Psoas muscle (tissue), 8 donors: ENCODE results near the gene PTPN14. TPM values are rescaled to one million over a fixed set of nuclear protein-coding genes. Genes with fewer than 3 reads are reported as not detected.

Source experiments
- ATAC-seq, 4 donors: fragments of 200-7000 bp; cut with Tn5 transposase; one replicate each; pipeline ENCODE4 v1.9.1; 2020; ENCODE audit warnings: moderate library complexity in 3 of 4, mild to moderate bottlenecking in 2 of 4
- DNase-seq, 2 donors: peaks; one replicate each; pipeline ENCODE4 v3.0.0-alpha.2; 2020
- H3K27ac ChIP-seq: fragments of 200-600 bp; one replicate; pipeline ENCODE4 v1.8.0; 2022
- H3K27me3 ChIP-seq, 3 donors: fragments of 200-600 bp in 1 of 3; one replicate each; pipeline versions ENCODE4 v1.6.1 to v1.8.0; 2013 to 2022; ENCODE audit warnings: low read length in 2 of 3, mild to moderate bottlenecking in 2 of 3, moderate library complexity in 1 of 3; ENCODE audit not compliant: insufficient read depth in 3 of 3
- H3K36me3 ChIP-seq, 2 donors: fragments of 200-600 bp in 1 of 2; one replicate each; pipeline versions ENCODE4 v1.6.1 to v1.8.0; 2013 to 2022; ENCODE audit warnings: low read depth in 1 of 2, mild to moderate bottlenecking in 1 of 2, moderate library complexity in 1 of 2; ENCODE audit not compliant: insufficient read depth in 1 of 2
- H3K4me1 ChIP-seq: fragments of 200-600 bp; one replicate; pipeline ENCODE4 v1.8.0; 2022
- H3K4me3 ChIP-seq: fragments of 200-600 bp; one replicate; pipeline ENCODE4 v1.8.0; 2022; ENCODE audit warnings: mild to moderate bottlenecking
- H3K9me3 ChIP-seq: fragments of 200-600 bp; one replicate; pipeline ENCODE4 v1.8.0; 2022
- WGBS, 3 donors: extraction: QIAGEN DNeasy Blood & Tissue Kit; methylation state at CpG; one replicate each; pipeline versions ENCODE4 v1.1.6 to v1.1.7; 2013; 5-methylcytosine and 5-hydroxymethylcytosine counted together
- intact Hi-C, 2 donors: fragments of 100-400 bp; cut with DNase I; formaldehyde crosslinking; loops; one replicate each; pipeline versions ENCODE4 v1.11.0 to v1.14.2; 2022
- polyA plus RNA-seq, 3 donors: library from polyadenylated mRNA; stranded (reverse); fragments of 200-250 nt; gene quantifications; one replicate each; pipeline ENCODE4 v1.2.3, GENCODE V29; 2013
- total RNA-seq, 4 donors: library from RNA; stranded (reverse); fragmentation: NEBNext Ultra II Directional in 2 of 4; extraction: Animal tissue kit (Norgen Biotek cat#: 25700) in 2 of 4; gene quantifications; one replicate each; pipeline versions ENCODE4 v1.2.1 to v1.2.4, GENCODE V29; 2021 to 2023
- TF ChIP-seq, protein P1 (sequence below): fragments of 200-600 bp; IDR thresholded peaks from one replicate; pipeline ENCODE4 v1.8.0; 2022; ENCODE audit warnings: antibody characterized with exemption
- donor health status: healthy with polysubstance abuse.
- donor health status: DM: no; HTN: no; CAD: no; lungs with moderate emphysema.
- donor health status: Bipolar disorder and iron deficiency.
- donor health status: healthy.
- donor health status: DM: yes; HTN: yes; CAD: no.
- donor health status: DM: no; HTN: no; CAD: no.
- donor health status: DM: no; HTN: no; CAD: no.
- donor health status: DM: yes; HTN: yes; CAD: no.

Gene PTPN14
- total and polyA plus RNA-seq, 7 donors, result 7.2 to 106 (median 50.8) TPM

DNA sequence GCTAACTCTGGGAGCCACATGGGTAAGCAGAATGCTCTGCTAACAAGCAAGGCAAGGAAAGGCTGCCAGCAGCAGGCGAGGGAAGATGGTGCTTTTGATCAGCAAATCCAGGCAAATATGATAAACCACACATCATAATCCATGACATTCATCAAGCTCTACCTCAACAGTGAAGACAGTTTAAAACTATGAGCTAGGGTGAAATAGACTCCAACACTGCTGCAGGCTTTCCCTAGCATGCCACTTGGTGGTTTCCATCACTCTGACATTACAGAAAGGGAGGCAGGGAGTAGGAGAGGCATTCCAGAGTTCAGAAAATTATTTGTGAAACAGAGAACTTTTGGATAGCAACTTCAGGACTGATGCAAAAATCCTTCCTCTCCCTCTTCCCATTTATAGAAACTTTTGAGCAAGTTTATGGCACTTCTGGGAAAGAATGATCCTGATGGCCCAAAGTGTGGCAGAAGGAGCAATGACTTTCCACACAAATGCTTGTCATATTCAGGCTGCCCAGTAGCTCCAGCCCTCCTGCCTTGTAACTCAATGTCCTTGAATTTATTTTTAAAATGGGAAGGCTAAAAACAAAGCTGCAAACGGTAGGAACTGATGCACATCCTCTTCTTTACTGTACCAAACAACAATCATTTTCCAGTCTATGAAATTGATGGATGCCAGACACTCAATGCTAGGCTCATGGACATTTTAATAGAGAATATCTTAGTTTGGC lies 199.7 kb downstream of the PTPN14 start:
- ATAC-seq (peak in 3 of 4 donors; percentile 5 to 62 (median 22)), DNase-seq (no peak)
- intact Hi-C loops, result no loop called here
- Histone ChIP-seq H3K27ac (no peak overlapping the region), H3K4me1 (peaks cover 6% of the 10 kb centered on the region), H3K27me3 (no peaks in the 10 kb centered on the region), H3K36me3 (peaks cover 2 to 49% of the 10 kb centered on the region in 2 donors), H3K4me3 (no peak overlapping the region), H3K9me3 (no peaks in the 10 kb centered on the region)
- 44 to 58% (median 53%) methylated on average over 2 of the region's 2 CpGs for WGBS, 3 donors
- TF ChIP-seq, protein P1, sequence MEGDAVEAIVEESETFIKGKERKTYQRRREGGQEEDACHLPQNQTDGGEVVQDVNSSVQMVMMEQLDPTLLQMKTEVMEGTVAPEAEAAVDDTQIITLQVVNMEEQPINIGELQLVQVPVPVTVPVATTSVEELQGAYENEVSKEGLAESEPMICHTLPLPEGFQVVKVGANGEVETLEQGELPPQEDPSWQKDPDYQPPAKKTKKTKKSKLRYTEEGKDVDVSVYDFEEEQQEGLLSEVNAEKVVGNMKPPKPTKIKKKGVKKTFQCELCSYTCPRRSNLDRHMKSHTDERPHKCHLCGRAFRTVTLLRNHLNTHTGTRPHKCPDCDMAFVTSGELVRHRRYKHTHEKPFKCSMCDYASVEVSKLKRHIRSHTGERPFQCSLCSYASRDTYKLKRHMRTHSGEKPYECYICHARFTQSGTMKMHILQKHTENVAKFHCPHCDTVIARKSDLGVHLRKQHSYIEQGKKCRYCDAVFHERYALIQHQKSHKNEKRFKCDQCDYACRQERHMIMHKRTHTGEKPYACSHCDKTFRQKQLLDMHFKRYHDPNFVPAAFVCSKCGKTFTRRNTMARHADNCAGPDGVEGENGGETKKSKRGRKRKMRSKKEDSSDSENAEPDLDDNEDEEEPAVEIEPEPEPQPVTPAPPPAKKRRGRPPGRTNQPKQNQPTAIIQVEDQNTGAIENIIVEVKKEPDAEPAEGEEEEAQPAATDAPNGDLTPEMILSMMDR, result no peak

DNA sequence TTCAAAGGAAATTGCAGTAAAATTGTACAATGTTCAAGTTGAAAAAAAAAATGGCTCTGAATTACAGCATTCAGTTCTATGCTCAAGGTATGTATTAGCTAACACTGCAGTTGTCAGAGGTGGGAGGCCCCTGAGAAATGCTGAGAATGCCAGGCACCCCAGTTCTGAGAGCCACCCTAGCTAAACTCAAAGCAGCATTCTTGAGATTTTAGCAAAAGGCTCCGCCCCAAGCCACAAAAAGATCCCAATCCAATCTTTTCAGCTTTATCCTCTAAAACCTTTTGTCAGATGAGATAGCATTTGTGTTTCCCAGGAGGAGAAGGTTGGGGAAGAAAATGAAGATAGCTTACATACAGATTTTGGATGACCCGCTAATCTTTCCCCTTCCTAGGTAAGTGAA lies 201.6 kb downstream of the PTPN14 start:
- TF ChIP-seq, protein P1, result no peak
- intact Hi-C loops, result no loop called here

DNA sequence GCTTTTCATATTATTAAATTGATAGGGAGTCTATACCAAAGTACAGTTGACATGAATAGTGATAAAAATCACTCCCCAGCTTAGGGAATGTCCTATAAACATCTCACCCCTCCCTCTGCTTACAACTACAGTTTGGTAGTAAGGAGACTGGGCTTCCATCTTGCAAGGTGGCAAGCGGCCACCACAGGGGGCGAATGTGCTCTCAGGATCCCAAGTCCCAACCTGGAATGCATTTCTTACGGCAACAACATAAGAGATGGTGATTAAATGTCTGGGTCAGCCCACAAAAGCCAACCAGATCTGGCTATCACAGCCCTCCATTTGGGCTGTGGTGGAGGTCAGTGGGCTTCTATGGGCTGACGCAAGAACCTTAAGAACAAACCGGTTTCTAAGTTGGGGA lies 202.4 kb downstream of the PTPN14 start:
- 91 to 98% (median 91%) methylated on average over 5 of the region's 5 CpGs for WGBS, 3 donors
- no peak overlapping the region for H3K27ac ChIP-seq
- intact Hi-C loops, result no loop called here
- ATAC-seq (no peak), DNase-seq (no peak)
- H3K36me3 ChIP-seq, result peaks cover 0 to 32% of the 10 kb centered on the region in 2 donors
- peaks cover 5% of the 10 kb centered on the region for H3K9me3 ChIP-seq
- no peak overlapping the region for H3K4me3 ChIP-seq
- TF ChIP-seq, protein P1, result no peak
- no peaks in the 10 kb centered on the region for H3K27me3 ChIP-seq
- peaks cover 6% of the 10 kb centered on the region for H3K4me1 ChIP-seq

More for the DNA sequence above, 201.6 kb downstream of the PTPN14 start:
- Histone ChIP-seq H3K27me3 (no peaks in the 10 kb centered on the region), H3K9me3 (peaks cover 5% of the 10 kb centered on the region), H3K36me3 (peaks cover 0 to 33% of the 10 kb centered on the region in 2 donors), H3K4me1 (peaks cover 6% of the 10 kb centered on the region), H3K4me3 (no peak overlapping the region), H3K27ac (no peak overlapping the region)
- ATAC-seq (no peak), DNase-seq (no peak)
- 95 to 98% (median 98%) methylated on average over 2 of the region's 2 CpGs for WGBS, 3 donors

DNA sequence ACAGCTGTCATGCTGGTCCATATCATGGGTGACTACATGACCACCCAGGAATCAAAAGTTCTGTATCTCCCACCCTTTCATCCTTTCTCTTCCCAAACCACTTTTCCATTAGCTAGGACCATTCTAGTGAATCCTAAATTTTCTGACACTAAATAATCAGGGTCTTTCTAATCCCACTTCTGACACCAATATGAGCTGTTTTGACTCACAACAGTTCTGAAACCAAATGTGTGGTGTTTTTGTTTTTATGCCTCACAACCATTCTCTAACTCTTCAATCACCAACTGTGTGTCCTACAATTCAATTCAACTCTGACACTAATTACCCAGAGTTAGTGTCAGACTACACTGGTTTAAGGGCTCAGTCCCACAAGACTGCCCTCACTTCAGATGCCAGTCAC lies 206.5 kb downstream of the PTPN14 start:
- TF ChIP-seq, protein P1, result no peak
- no peak for ATAC-seq
- Histone ChIP-seq H3K4me1 (no peaks in the 10 kb centered on the region), H3K36me3 (peaks cover 0 to 25% of the 10 kb centered on the region in 2 donors), H3K27me3 (no peaks in the 10 kb centered on the region), H3K9me3 (peaks cover 5% of the 10 kb centered on the region), H3K27ac (no peak overlapping the region), H3K4me3 (no peak overlapping the region)
- DNase-seq, result no peak
- intact Hi-C loops, result no loop called here

DNA sequence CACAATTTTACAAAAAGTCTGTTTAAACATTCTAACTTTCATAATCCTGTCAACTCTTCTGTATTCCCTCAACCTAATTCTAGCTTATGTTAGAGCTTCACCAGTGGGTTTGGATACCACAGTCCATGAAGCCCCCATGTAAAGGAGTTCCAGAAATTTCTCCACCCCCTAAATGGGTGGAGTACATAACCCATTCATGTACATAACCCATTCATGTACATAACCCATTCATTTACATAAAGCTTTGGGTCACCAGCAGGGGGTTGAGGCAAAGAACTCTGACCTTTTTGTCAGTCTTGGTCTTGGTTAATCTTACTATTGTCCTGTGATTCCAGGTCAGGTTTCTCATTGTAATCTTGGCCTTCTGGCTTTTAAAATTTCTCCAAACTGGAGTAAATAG lies 208.9 kb downstream of the PTPN14 start:
- peaks cover 5% of the 10 kb centered on the region for H3K9me3 ChIP-seq
- no peak overlapping the region for H3K4me3 ChIP-seq
- no peaks in the 10 kb centered on the region for H3K27me3 ChIP-seq
- no peak for DNase-seq
- H3K27ac ChIP-seq, result no peak overlapping the region
- H3K36me3 ChIP-seq, result peaks cover 0 to 17% of the 10 kb centered on the region in 2 donors
- TF ChIP-seq, protein P1, result no peak
- no peak for ATAC-seq
- intact Hi-C loops, result no loop called here
- H3K4me1 ChIP-seq, result peaks cover 10% of the 10 kb centered on the region
